Upper lobe of right lung (tissue), 1 donor: ENCODE data around the gene ERCC3. TPM values are rescaled to one million over a fixed set of nuclear protein-coding genes. Genes with fewer than 3 reads are reported as not detected.

Experiments used
- ATAC-seq: fragments of 200-7000 bp; cut with Tn5 transposase; one replicate; pipeline ENCODE4 v1.9.1; 2020; ENCODE audit warnings: mild to moderate bottlenecking, moderate library complexity
- DNase-seq: peaks from one replicate; pipeline ENCODE4 v3.0.0-alpha.2; 2020
- H3K27ac ChIP-seq: fragments of 200-600 bp; one replicate; pipeline ENCODE4 v1.8.0; 2022
- H3K27me3 ChIP-seq: fragments of 200-600 bp; one replicate; pipeline ENCODE4 v1.8.0; 2022; ENCODE audit warnings: mild to moderate bottlenecking
- H3K36me3 ChIP-seq: fragments of 200-600 bp; one replicate; pipeline ENCODE4 v1.8.0; 2022
- H3K4me1 ChIP-seq: fragments of 200-600 bp; one replicate; pipeline ENCODE4 v1.8.0; 2022
- H3K4me3 ChIP-seq: fragments of 200-600 bp; one replicate; pipeline ENCODE4 v1.8.0; 2022; ENCODE audit warnings: mild to moderate bottlenecking
- H3K9me3 ChIP-seq: fragments of 200-600 bp; one replicate; pipeline ENCODE4 v1.8.0; 2022
- CTCF ChIP-seq: fragments of 200-600 bp; IDR thresholded peaks from one replicate; pipeline ENCODE4 v1.8.0; 2022; ENCODE audit warnings: antibody characterized with exemption
- intact Hi-C: fragments of 100-400 bp; cut with DNase I; formaldehyde crosslinking; loops from one replicate; pipeline ENCODE4 v1.11.0; 2022
- total RNA-seq: library from RNA; stranded (reverse); fragmentation: NEBNext Ultra II Directional; extraction: Animal tissue kit (Norgen Biotek cat#: 25700); gene quantifications from one replicate; pipeline ENCODE4 v1.2.1, GENCODE V29; 2021
- donor health status: DM: no; HTN: yes; CAD: no; lungs with severe emphysema.

Gene ERCC3
- total RNA-seq, 1 donor from 2014 or later, result 36.9 TPM

- Histone ChIP-seq H3K27ac (no peak overlapping the region), H3K36me3 (peaks cover 93% of the 10 kb centered on the region), H3K27me3 (no peaks in the 10 kb centered on the region), H3K4me3 (no peak overlapping the region), H3K4me1 (no peaks in the 10 kb centered on the region), H3K9me3 (no peaks in the 10 kb centered on the region)
- no peak for TF ChIP-seq CTCF
- DNase-seq (no peak), ATAC-seq (no peak)
- intact Hi-C loops, result loop anchor here (10.0 kb wide), 1 partner anchor 158 kb away; no protein-coding TSS in a partner anchor
Measured at GRCh38 chr2:127326289-127326945, 32.5 kb upstream of the ERCC3 start.

GRCh38 chr2:127324635-127325034, 30.7 kb upstream of the ERCC3 start:
- DNase-seq, result no peak
- no peaks in the 10 kb centered on the region for H3K9me3 ChIP-seq
- intact Hi-C loops, result loop anchor here (10.0 kb wide), 1 partner anchor 160 kb away; no protein-coding TSS in a partner anchor
- H3K27me3 ChIP-seq, result no peaks in the 10 kb centered on the region
- no peak overlapping the region for H3K4me3 ChIP-seq
- H3K4me1 ChIP-seq, result no peaks in the 10 kb centered on the region
- no peak overlapping the region for H3K27ac ChIP-seq
- H3K36me3 ChIP-seq, result peaks cover 98% of the 10 kb centered on the region
- peak; percentile 55 for TF ChIP-seq CTCF
- no peak for ATAC-seq

- no peak for TF ChIP-seq CTCF
- no peaks in the 10 kb centered on the region for H3K4me1 ChIP-seq
- H3K36me3 ChIP-seq, result peaks cover 94% of the 10 kb centered on the region
- no peak for ATAC-seq
- H3K9me3 ChIP-seq, result no peaks in the 10 kb centered on the region
- no peak overlapping the region for H3K4me3 ChIP-seq
- intact Hi-C loops, result loop anchor here (10.0 kb wide), 1 partner anchor 163 kb away; no protein-coding TSS in a partner anchor
- no peak overlapping the region for H3K27ac ChIP-seq
- H3K27me3 ChIP-seq, result no peaks in the 10 kb centered on the region
- no peak for DNase-seq
Measured at GRCh38 chr2:127321303-127321702, 27.4 kb upstream of the ERCC3 start.

GRCh38 chr2:127320586-127321275, 26.8 kb upstream of the ERCC3 start:
- Histone ChIP-seq H3K4me1 (no peaks in the 10 kb centered on the region), H3K27ac (no peak overlapping the region), H3K4me3 (no peak overlapping the region), H3K36me3 (peaks cover 94% of the 10 kb centered on the region), H3K27me3 (no peaks in the 10 kb centered on the region), H3K9me3 (no peaks in the 10 kb centered on the region)
- TF ChIP-seq CTCF, result no peak
- intact Hi-C loops, result loop anchor here (10.0 kb wide), 1 partner anchor 164 kb away; no protein-coding TSS in a partner anchor
- no peak for DNase-seq
- no peak for ATAC-seq

GRCh38 chr2:127320067-127320466, 26.1 kb upstream of the ERCC3 start:
- no peaks in the 10 kb centered on the region for H3K4me1 ChIP-seq
- H3K27me3 ChIP-seq, result no peaks in the 10 kb centered on the region
- DNase-seq (no peak), ATAC-seq (no peak)
- peaks cover 94% of the 10 kb centered on the region for H3K36me3 ChIP-seq
- intact Hi-C loops, result loop anchor here (10.0 kb wide), 1 partner anchor 165 kb away; no protein-coding TSS in a partner anchor
- TF ChIP-seq CTCF, result no peak
- no peaks in the 10 kb centered on the region for H3K9me3 ChIP-seq
- no peak overlapping the region for H3K27ac ChIP-seq
- no peak overlapping the region for H3K4me3 ChIP-seq
